Spleen (tissue), 3 donors: ENCODE data around the gene RNF212.

ENCODE experiments used
- POLR2A ChIP-seq, 3 donors: fragments of 450-650 bp; IDR thresholded peaks; one replicate each; pipeline ENCODE4 v1.5.1; 2017; ENCODE audit warnings: antibody characterized with exemption in 3 of 3, mild to moderate bottlenecking in 1 of 3
- POLR2AphosphoS5 ChIP-seq, 3 donors: sonication (generic); formaldehyde crosslinking; IDR thresholded peaks; one replicate each; pipeline ENCODE4 v1.5.1; 2017; ENCODE audit warnings: antibody characterized with exemption in 3 of 3

DNA sequence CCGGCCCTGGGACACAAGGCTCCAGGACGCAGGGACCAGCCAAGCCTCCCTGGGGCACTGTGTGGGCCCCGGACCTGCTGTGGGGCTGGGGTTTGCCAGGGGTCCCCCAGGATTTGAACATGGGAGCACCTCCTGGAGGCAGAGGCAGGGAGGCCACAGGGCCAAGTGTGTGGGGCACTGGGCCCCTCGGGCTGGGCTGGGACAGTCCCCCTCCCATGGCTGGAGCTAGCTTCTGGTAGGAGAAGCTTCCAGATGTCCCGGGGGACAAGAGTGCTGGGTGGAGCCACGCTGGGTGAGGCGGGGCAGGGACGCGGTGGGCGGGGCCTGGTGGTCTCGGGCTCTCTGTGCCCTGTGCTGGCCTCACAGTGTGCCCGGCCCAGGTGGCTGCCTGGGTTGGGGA lies 83.3 kb downstream of the RNF212 start:
- TF ChIP-seq POLR2A (IDR thresholded peaks at IDR 0.05): no peak
- TF ChIP-seq POLR2AphosphoS5 (IDR thresholded peaks at IDR 0.05): no peak
